HEK293 (cell line): ENCODE results near the gene RAC2.

Experiments
- CTCF ChIA-PET: fragments of 350-600 bp; formaldehyde crosslinking; extraction: SDS; loops from one replicate; lab custom pipeline; 2021; ENCODE audit warnings: antibody characterized with exemption; lab: Yijun Ruan, JAX
- POLR2A ChIA-PET: fragments of 300-600 bp; formaldehyde crosslinking; extraction: SDS; loops from one replicate; lab custom pipeline; 2020; ENCODE audit warnings: antibody characterized with exemption, inconsistent platforms; lab: Yijun Ruan, JAX
- H3K27ac ChIP-seq: fragments of 200-500 bp; sonication (Bioruptor generic); 2 replicates; pipeline ENCODE4 v1.5.1; 2014; ENCODE audit warnings: low read depth, low read length, control low read depth, inconsistent platforms; ENCODE audit errors: extremely low read depth
- H3K36me3 ChIP-seq, 2 experiments: fragments of 200-500 bp in 1 of 2; sonication (Bioruptor generic) in 1 of 2; 1 replicate in 1 of 2; 2 replicates in 1 of 2; pipeline ENCODE4 v1.5.1; 2014 to 2017; ENCODE audit warnings: inconsistent platforms in 2 of 2, low read length in 2 of 2; ENCODE audit not compliant: control insufficient read depth in 2 of 2, insufficient read depth in 1 of 2
- H3K4me1 ChIP-seq: fragments of 200-500 bp; sonication (Bioruptor generic); 2 replicates; pipeline ENCODE4 v1.5.1; 2014; ENCODE audit warnings: mild to moderate bottlenecking, low read length, inconsistent platforms; ENCODE audit not compliant: control insufficient read depth, insufficient read depth
- H3K4me3 ChIP-seq: 2 replicates; pipeline ENCODE4 v1.5.1; 2011; ENCODE audit warnings: low read depth, mild to moderate bottlenecking, control low read depth, low read length, moderate library complexity
- H3K9me3 ChIP-seq: fragments of 200-500 bp; sonication (Bioruptor generic); 2 replicates; pipeline ENCODE4 v1.5.1; 2014; ENCODE audit warnings: low read depth, low read length, inconsistent platforms; ENCODE audit not compliant: control insufficient read depth, insufficient read depth
- ATF2 ChIP-seq: fragments of 450-650 bp; formaldehyde crosslinking; IDR thresholded peaks from 2 replicates; pipeline ENCODE4 v1.5.1; 2016; ENCODE audit warnings: missing biosample characterization, missing genetic modification characterization, low read depth
- HOXA7 ChIP-seq: sonication (generic); formaldehyde crosslinking; IDR thresholded peaks from 2 replicates; pipeline ENCODE4 v1.8.1; 2022; ENCODE audit warnings: missing genetic modification reagents, borderline replicate concordance
- INSM2 ChIP-seq: fragments of 450-650 bp; formaldehyde crosslinking; IDR thresholded peaks from 2 replicates; pipeline ENCODE4 v1.5.1; 2016; ENCODE audit warnings: missing biosample characterization, missing genetic modification characterization
- MZF1 ChIP-seq: fragments of 450-650 bp; formaldehyde crosslinking; IDR thresholded peaks from 2 replicates; pipeline ENCODE4 v1.5.1; 2017; ENCODE audit warnings: missing biosample characterization, missing genetic modification characterization, borderline replicate concordance
- PRDM4 ChIP-seq: fragments of 450-650 bp; formaldehyde crosslinking; IDR thresholded peaks from 2 replicates; pipeline ENCODE4 v1.5.1; 2017; ENCODE audit warnings: missing biosample characterization, missing genetic modification characterization
- SCRT1 ChIP-seq: fragments of 450-650 bp; formaldehyde crosslinking; IDR thresholded peaks from 2 replicates; pipeline ENCODE4 v1.5.1; 2016; ENCODE audit warnings: missing biosample characterization, missing genetic modification characterization, borderline replicate concordance
- TCF7L2 ChIP-seq: IDR thresholded peaks from 2 replicates; pipeline ENCODE4 v1.6.1; 2011; ENCODE audit warnings: low read depth, mild to moderate bottlenecking, inconsistent platforms, low read length, moderate library complexity, borderline replicate concordance
- ZNF114 ChIP-seq: fragments of 450-650 bp; formaldehyde crosslinking; IDR thresholded peaks from 2 replicates; pipeline ENCODE4 v1.5.0; 2017; ENCODE audit warnings: missing biosample characterization, missing genetic modification characterization
- ZNF140 ChIP-seq: fragments of 450-650 bp; formaldehyde crosslinking; IDR thresholded peaks from 2 replicates; pipeline ENCODE4 v1.5.1; 2016; ENCODE audit warnings: missing biosample characterization, missing genetic modification characterization
- ZNF175 ChIP-seq: fragments of 450-650 bp; formaldehyde crosslinking; IDR thresholded peaks from 2 replicates; pipeline ENCODE4 v1.5.1; 2016; ENCODE audit warnings: missing biosample characterization, missing genetic modification characterization
- ZNF211 ChIP-seq: fragments of 450-650 bp; formaldehyde crosslinking; IDR thresholded peaks from 2 replicates; pipeline ENCODE4 v1.5.1; 2016; ENCODE audit warnings: low read depth, missing biosample characterization, missing genetic modification characterization
- ZNF239 ChIP-seq: fragments of 450-650 bp; formaldehyde crosslinking; IDR thresholded peaks from 2 replicates; pipeline ENCODE4 v1.5.1; 2016; ENCODE audit warnings: missing biosample characterization, missing genetic modification characterization
- ZNF280C ChIP-seq: fragments of 450-650 bp; formaldehyde crosslinking; IDR thresholded peaks from 2 replicates; pipeline ENCODE4 v1.5.1; 2016; ENCODE audit warnings: missing biosample characterization, missing genetic modification characterization
- ZNF366 ChIP-seq: fragments of 450-650 bp; formaldehyde crosslinking; conservative IDR thresholded peaks from 2 replicates; pipeline ENCODE4 v1.5.1; 2016; ENCODE audit warnings: missing biosample characterization, missing genetic modification characterization
- ZNF398 ChIP-seq: fragments of 450-650 bp; formaldehyde crosslinking; IDR thresholded peaks from 2 replicates; pipeline ENCODE4 v1.5.1; 2017; ENCODE audit warnings: missing biosample characterization, missing genetic modification characterization
- ZNF488 ChIP-seq: fragments of 450-650 bp; formaldehyde crosslinking; IDR thresholded peaks from 2 replicates; pipeline ENCODE4 v1.5.1; 2016; ENCODE audit warnings: missing biosample characterization, missing genetic modification characterization
- ZNF518A ChIP-seq: fragments of 450-650 bp; formaldehyde crosslinking; conservative IDR thresholded peaks from 2 replicates; pipeline ENCODE4 v1.5.1; 2016; ENCODE audit warnings: low read depth, missing biosample characterization, missing genetic modification characterization
- ZNF596 ChIP-seq: fragments of 450-650 bp; IDR thresholded peaks from 2 replicates; pipeline ENCODE4 v1.5.0; 2018; ENCODE audit warnings: missing biosample characterization, mild to moderate bottlenecking, missing genetic modification characterization, moderate library complexity
- ZNF654 ChIP-seq: fragments of 450-650 bp; formaldehyde crosslinking; IDR thresholded peaks from 2 replicates; pipeline ENCODE4 v1.5.1; 2016; ENCODE audit warnings: low read depth, missing biosample characterization, missing genetic modification characterization

The RAC2 gene

GRCh38 chr22:37293172-37293571, 49.1 kb upstream of the RAC2 start (continued):
- TF ChIP-seq INSM2, result no peak
- no peak for TF ChIP-seq ZNF596 (tag by site-specific recombination)
- no peak for TF ChIP-seq ZNF654 (tag by site-specific recombination)
- TF ChIP-seq, all 188 proteins: peak for 2

GRCh38 chr22:37292641-37293040, 48.6 kb upstream of the RAC2 start:
- Histone ChIP-seq H3K27ac (no peak overlapping the region), H3K4me1 (no peaks in the 10 kb centered on the region), H3K36me3 (no peaks in the 10 kb centered on the region), H3K9me3 (no peaks in the 10 kb centered on the region), H3K4me3 (no peak overlapping the region)
- TF ChIP-seq ZNF398 (tag by site-specific recombination) (no peak), ZNF140 (tag by site-specific recombination) (no peak), ZNF175 (tag by site-specific recombination) (no peak), SCRT1 (tag by site-specific recombination) (no peak), ZNF518A (tag by site-specific recombination) (no peak), ZNF366 (tag by site-specific recombination) (no peak), HOXA7 (CRISPR knock-in tag) (no peak), ZNF239 (no peak), ZNF280C (tag by site-specific recombination) (no peak), ZNF114 (no peak), TCF7L2 (no peak), ZNF211 (no peak), ATF2 (tag by site-specific recombination) (no peak), ZNF488 (tag by site-specific recombination) (no peak), MZF1 (tag by site-specific recombination) (no peak), PRDM4 (tag by site-specific recombination) (no peak)
- CTCF ChIA-PET, result interaction anchor here (0.6 kb wide), 1 partner anchor 67 kb away, joined by 3 read pairs; no protein-coding TSS in a partner anchor
- POLR2A ChIA-PET, result no interaction called here
